ENCODE measurements around the gene MYH11.
"Not testable (repeated sequence)": the region's sequence is repeated elsewhere in the genome, so short reads cannot be mapped to it uniquely, and the experiment has no call there.

MYH11 gene

GRCh38 chr16:15836965-15837611, 19.7 kb downstream of the MYH11 start:
- no peak for DNase-seq

GRCh38 chr16:15836074-15836473, 20.8 kb downstream of the MYH11 start:
- no peak for DNase-seq

GRCh38 chr16:15835136-15835878, 21.5 kb downstream of the MYH11 start:
- DNase-seq, result no peak

GRCh38 chr16:15834502-15834901, 22.3 kb downstream of the MYH11 start:
- no peak for DNase-seq

- DNase-seq, result no peak
Measured at GRCh38 chr16:15833541-15833940, 23.3 kb downstream of the MYH11 start.

- DNase-seq, result no peak
Measured at GRCh38 chr16:15832241-15832640, 24.6 kb downstream of the MYH11 start.

GRCh38 chr16:15830832-15831451, 25.9 kb downstream of the MYH11 start:
- no peak for DNase-seq

GRCh38 chr16:15829460-15829859, 27.4 kb downstream of the MYH11 start:
- DNase-seq, result peak; percentile 8

GRCh38 chr16:15827709-15828343, 29.0 kb downstream of the MYH11 start:
- no peak for DNase-seq

- DNase-seq, result no peak
Measured at GRCh38 chr16:15827299-15827698, 29.5 kb downstream of the MYH11 start.

GRCh38 chr16:15825750-15826305, 31.0 kb downstream of the MYH11 start:
- no peak for DNase-seq

- no peak for DNase-seq
Measured at GRCh38 chr16:15822957-15823356, 33.9 kb downstream of the MYH11 start.

GRCh38 chr16:15820837-15821236, 36.0 kb downstream of the MYH11 start:
- no peak for DNase-seq

- no peak for DNase-seq
Measured at GRCh38 chr16:15819046-15819445, 37.8 kb downstream of the MYH11 start.

GRCh38 chr16:15817446-15817845, 39.4 kb downstream of the MYH11 start:
- no peak for DNase-seq

GRCh38 chr16:15816228-15816627, 40.6 kb downstream of the MYH11 start:
- no peak for DNase-seq

GRCh38 chr16:15812401-15812750, 44.5 kb downstream of the MYH11 start:
- not testable (repeated sequence) for DNase-seq

- DNase-seq, result peak; percentile 88
Measured at GRCh38 chr16:15811481-15812400, 45.1 kb downstream of the MYH11 start.

- no peak for DNase-seq
Measured at GRCh38 chr16:15810949-15811348, 45.9 kb downstream of the MYH11 start.

- DNase-seq, result no peak
Measured at GRCh38 chr16:15810411-15810810, 46.4 kb downstream of the MYH11 start.

- not testable (repeated sequence) for DNase-seq
Measured at GRCh38 chr16:15809297-15809696, 47.5 kb downstream of the MYH11 start.

GRCh38 chr16:15808071-15808470, 48.8 kb downstream of the MYH11 start:
- no peak for DNase-seq

Measured in NCI-H82 (cell line).